Measurements from ENCODE around the gene TCF7L2.

TCF7L2 gene

DNA sequence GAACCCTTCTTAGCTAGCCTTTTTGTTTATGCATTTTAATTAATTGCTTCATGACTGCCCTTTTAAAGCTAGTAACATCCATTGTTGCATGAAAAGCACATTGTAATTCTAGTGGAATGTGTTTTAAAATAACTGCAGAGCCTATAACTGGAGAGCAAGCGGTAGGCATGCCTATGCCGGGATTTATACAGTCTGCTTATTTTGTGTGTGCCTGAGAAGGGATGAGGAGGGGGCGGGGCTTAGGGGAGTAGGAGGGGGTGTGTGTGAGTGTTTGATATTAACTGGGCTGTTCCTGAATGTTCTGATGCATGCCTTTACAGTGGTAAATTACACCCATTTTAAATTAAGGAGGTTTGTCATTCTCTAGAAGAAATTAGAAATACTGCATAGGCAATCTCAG is 208.1 kb downstream of the TCF7L2 start:
- DNase-seq: no peak

DNA sequence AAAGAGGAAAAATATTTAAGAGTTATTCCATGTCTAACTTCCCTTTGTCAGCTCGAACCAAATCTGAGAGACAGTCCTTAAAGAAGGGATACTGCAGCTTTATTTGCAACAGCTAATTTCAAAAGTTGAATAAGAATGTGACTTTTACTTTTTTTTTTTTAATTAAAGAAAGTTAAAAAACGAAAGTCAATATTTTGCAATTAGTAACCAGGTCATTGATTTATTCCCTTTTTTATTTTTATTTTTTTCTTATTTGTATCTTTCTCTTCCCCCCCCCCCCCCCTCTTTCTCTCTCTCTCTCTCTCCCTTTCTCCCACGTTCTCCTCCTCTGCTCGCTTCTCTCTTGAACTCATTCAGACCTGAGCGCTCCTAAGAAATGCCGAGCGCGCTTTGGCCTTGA is 209.5 kb downstream of the TCF7L2 start:
- DNase-seq: no peak

DNA sequence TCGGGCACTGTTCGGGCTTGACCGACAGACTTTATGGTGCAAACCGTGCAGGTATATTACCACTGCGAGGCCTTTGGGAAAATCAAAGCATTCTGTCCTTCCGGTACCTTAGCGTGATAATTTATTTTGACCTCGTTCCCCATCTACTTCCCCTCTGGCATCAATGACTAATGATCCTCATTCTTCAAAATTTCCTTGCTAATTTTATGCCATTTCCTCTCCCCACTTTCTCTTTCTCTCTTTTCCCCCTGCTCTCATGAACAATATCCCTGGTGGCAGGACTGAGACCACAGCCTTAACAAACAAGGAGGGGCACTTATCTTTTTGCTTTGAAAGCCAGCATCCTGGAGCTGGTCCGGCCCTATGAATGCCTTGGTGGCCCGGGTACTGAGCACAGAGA is 210.6 kb downstream of the TCF7L2 start:
- no peak for DNase-seq

DNA sequence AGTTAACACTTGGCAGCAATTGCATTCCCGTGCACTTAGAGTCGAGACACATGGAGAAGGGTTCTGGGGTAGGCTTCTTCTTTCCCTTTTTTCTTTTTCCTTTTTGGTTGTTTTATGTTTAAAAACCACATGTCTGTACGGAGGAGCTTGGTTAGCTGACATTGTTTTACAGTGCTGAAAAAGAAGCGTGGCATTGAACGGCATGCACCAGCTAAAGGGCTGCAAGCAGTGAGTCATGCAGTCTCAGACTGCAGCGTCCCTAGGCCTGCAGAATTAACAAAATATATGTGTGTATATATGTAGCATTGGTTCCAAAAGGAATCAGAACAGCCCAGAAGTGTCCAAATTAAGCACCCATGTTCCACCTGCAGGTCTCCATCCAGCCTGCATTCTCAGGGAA is 211.0 kb downstream of the TCF7L2 start:
- DNase-seq: no peak

DNA sequence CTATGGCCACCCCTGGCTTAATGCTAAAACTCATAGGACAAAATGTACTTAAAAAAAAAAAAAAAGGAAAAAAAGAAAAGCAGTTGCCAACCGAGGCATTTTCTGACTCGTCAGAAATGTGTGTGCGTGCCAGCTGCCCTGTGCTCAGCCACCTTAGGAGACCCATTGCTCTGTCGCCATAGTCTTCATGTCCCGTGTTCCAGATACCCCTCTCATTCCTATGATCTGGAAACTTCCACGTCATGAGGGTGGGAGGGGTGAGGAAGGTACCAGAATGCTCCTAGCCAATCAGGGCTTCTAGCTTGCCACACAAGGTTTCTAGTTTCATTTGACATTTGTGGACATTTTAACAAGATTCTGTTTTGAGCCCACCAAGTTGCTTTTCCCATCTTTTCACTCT is 212.9 kb downstream of the TCF7L2 start:
- no peak for DNase-seq

DNA sequence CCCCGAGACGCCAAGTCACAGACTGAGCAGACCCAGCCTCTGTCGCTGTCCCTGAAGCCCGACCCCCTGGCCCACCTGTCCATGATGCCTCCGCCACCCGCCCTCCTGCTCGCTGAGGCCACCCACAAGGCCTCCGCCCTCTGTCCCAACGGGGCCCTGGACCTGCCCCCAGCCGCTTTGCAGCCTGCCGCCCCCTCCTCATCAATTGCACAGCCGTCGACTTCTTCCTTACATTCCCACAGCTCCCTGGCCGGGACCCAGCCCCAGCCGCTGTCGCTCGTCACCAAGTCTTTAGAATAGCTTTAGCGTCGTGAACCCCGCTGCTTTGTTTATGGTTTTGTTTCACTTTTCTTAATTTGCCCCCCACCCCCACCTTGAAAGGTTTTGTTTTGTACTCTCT is 215.6 kb downstream of the TCF7L2 start:
- DNase-seq: no peak

DNA sequence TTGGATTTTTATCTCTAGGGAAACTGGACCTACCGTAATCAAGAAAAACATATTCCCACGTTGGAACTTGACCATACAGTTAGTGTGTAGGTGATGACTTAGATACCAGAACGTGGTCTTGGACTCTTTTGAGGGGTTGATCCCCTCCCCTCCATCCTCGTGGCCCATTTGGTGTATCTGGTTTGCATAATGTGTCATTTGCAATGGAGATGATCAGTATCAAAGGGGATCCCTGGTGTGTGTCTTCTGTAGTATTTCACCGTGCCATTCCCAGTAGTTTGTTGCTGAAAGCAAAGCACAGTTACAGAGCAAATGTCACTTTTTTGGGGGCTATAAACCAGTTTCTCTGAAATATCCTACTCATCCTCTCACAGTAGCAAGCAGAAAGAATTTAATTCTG is 217.7 kb downstream of the TCF7L2 start:
- DNase-seq: no peak

DNA sequence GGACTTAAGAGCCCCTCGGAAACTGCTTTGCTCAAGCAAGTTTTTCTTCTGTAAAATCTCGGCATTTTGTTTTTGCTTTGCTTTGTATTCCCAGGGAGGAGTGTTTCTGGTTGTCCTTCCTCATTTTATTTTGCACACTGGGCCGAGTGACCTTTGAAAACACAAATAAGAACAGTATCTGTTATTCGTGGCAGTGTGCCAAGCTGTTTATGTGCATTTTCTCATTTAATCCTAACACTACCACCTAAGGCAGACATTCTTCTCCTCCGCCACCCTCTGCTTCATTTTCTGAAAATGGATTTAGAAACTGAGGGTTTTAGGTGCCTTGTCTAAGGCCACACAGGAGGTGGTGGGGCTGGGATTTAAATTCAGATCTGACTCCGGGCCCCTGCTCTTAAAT is 218.5 kb downstream of the TCF7L2 start:
- DNase-seq: no peak

DNA sequence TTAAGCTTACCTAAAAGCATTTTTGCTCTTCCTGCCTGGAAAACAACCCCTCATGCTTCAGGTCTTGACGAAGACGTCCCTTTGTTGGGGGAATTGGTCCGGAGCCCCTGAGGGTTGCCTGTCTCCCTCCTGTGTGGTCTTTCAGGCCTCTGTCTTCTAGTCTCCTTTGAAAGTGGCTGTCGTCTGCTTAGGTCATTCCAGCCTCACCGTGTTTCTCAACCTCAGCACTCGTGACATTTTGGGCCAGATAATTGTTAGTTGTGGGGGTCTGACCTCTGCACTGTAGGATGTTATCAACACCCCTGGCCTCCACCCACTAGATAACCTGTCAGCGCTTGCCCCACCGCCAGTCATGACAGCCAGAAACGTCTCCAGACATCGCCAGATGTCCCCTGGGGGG is 219.1 kb downstream of the TCF7L2 start:
- no peak for DNase-seq

DNA sequence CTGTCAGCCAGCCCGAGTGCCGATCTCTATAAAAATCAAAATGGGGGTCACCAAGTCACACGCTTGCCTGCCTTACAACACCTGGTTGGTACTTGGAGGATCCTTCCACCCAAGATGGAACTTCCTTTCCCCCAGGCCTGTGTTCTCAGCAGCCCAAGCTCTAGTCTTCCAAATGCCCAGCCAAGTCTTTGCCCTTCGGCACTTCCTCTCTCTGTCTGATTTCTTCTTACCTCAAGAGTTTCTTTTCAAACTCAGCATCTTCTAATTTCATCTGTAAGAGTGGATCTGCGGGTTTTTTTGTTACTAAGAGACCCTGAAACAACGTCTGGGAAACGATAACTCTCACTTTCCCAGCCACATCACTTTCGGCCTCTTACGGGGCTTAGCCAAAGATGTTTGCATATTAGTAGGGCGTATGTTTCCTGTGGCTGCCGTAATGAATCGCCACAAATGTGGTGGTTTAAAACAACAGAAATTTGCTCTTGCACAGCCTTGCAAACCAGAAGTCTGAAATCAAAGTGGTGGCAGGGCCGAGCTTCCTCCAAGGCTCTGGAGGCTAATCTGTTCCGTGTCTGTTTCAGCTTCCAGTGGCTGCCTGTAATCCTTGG is 219.9 kb downstream of the TCF7L2 start:
- no peak for DNase-seq

DNA sequence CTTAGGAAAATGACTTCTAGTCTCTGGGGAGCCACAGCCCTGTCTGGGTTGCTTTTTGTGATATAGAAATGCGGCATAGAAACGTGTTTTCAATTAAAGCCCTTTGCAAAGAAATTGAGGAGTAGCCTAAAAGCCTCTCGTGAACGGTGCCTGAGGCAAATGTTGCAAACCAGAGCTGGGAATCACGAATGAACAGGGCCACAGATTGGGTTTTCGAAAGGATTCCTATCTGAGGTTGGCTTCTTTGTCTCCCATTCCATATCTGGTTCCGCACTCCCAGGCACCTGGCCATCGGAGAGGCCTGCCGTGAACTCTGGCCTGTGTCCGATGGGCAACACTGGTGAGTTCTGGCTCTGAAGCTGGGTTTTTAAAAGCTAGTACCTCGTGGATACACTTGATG is 221.6 kb downstream of the TCF7L2 start:
- no peak for DNase-seq

DNA sequence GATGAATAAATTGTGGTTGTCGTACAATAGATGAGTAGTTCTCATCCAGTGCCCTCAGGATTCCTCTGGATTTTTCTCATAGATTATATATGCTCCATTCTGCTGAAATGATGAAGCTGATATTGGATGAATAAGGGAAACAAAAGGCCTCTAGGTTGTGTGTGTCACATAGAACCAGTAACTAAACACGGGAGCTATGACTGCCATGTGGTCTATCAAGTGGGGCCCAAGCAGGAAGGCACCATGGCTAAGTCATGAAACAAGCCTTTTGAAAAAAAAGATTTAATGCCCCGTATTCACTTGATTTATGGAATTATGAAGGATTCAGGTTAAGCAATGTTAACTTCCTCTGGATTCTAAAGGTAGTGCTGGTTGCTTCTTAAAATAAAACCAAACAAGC is 225.1 kb downstream of the TCF7L2 start:
- DNase-seq: no peak

DNA sequence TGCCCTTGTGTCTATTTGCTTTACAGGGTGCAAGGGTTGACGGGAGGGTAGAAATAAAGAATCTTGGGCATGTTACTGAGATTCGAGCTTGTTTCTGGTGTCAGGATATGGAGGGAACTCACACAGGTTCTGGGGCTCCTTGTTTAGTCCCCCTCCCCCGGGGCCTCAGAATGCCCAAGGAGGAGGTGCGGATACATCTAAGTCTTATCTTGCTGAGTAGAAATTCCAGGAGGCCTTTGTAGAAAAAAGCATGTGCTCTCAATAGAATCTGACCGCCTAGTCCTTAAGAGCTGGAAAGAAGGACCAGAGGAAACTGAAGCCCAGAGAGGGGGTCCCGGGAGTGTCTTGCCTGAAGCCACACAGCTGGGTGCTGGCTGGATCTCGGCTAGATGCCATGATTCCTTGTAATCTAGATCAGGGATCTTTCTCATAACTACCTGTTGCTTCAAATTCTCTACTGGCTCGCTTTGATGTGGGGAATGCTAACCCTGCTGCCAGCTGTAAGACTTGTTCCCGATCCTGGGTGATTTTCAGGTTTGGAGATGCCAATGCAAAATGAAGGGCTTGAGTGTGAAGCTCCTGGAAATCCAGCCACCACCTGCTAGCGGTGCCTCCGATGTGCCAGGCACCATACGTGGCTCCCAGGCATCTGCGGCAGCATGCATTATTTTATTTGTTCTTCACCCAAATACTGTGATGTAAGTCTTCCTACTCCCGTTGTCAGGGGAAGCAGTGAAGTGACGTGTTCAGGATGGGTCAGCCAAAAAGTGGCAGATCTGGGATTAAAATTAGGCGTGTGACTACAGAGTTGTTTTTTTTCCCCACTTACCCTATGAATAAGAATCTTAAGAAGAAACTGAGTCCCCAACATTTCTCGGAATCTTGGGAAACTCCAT is 226.0 kb downstream of the TCF7L2 start:
- DNase-seq: no peak

DNA sequence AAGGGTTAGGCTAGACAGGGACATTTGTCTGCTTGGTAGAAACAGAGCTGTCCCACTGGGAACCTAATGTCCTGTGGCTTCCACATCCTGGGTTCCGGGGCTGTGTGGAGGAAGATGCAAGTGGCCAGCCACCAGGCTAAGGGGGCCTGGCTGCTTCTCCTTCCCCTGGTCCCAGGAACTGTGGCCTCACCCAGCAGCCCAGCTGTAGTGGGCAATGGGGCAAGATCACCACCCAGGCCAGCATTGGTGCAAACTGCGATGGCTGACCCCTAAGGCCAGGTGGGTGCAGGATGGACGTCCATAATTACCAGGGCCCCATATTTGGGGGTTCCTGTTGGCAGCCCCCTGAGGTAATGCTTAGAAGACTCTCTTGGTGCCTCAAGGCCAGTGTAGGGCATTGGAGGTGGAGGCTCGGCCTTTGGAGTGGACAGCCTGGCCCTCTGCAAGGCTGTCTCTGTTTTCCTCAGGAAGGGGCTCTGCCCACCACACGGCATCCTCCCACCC is 226.7 kb downstream of the TCF7L2 start:
- no peak for DNase-seq

DNA sequence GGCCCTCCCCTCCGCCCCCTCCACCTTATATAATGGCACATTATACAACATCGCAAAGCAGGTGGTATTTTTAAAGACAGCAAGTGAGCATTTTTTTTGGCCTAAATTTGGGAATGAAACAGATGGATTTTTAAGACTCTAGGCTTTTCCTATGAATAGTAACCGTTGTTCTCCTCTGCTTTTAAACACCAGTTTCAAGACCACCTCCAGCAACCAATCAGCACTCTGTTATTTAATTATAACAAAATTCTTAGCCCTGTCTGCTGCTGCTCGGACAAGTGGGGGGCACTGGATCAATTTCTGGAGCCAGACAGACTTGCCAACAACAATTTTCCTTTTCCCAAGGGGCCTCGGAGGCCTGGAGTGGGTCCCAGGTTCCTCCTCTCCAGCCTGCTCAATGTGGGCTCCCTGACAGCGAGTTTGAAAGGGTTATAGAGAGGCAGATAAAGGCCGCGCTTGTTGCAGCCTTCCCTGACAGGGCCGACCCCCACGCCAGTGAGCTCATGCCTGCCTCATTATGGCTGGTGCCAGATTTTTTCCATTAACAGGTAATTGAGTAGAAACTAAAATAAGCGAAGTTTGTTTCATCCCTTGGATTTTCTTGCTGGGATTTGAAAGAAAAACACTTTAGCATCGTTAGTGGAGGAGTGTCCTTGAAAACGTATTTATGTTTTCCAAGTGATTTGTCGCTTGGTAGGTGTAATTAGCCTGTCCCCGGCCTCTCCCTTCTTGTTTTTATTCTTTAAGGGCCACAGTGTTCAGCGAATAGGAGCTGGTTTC is 227.3 kb downstream of the TCF7L2 start:
- DNase-seq: no peak

DNA sequence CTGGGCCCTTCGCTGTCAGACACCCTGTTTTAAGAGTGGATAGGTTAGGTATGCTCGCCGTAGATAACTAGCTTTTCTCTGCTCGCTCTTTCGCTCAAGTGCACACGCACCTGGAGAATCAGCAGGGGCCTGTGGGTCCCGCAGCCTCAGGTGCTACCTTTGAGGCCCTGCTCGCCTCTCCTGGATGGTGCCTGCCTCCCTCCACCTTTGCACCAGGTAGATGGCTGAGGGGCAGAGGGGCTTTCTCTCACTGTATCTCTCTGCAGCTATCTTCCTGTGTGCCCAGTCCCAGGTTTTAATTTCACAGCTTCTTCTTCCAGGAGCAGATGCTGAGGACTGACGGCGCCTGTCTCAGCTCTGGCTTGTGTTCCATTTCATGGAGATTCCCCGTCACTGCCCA is 227.9 kb downstream of the TCF7L2 start:
- DNase-seq: no peak

DNA sequence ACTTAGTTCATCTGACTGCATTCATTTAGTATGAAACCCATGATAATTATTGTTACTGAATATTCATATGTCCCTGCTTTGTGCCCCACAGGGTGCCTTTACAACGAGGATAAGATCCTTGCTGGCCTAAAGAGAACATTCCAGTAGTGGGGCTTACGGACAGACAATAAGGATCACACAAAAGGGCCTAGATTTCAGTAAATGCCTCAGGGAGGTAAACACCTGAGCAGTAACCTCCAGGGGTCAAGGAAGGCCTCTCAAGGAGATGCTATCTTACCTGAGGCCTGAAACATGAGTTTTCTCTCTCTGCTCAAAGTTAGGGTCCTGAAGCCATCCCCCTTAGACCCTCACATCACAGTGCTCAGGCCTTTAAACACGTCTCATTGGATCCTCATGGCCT is 228.7 kb downstream of the TCF7L2 start:
- DNase-seq: no peak

DNA sequence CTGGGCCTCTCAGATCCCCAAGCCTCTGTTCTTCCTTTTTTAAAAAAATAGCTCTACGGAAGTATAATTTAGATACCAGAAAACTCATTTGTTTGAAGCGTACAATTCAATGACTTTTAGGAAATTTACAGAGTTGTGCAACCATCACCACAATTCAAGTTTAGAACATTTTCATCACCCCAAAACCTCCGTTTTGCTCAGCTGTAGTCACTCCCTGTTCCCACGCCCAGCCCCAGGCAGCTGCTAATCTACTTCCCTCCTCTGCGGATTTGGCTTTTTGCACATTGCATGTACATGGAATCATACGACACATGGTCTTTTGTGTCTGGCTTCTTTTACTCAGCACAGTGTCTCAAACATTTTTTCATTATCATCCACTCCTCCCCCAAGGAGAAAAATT is 229.2 kb downstream of the TCF7L2 start:
- peak; percentile 63 to 75 for DNase-seq

DNA sequence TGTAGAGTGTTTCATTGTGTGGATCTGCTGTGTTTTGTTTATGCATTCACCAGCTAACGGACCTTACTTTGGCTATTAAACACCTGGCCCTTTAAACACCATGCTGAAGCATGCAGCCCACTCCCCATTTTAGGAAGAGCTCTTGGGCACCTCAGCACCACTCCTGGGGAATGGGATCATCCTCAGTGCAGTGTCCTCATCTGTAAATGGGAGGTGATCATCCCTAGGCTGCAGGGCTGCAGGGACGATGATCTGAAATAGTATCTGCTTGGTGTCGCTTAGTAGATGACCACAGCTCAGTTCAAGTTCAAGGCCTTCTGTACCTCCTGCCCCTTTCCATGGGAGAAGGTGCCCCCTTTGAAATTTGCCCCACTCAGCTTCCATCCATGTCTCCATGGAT is 229.9 kb downstream of the TCF7L2 start:
- DNase-seq: no peak

DNA sequence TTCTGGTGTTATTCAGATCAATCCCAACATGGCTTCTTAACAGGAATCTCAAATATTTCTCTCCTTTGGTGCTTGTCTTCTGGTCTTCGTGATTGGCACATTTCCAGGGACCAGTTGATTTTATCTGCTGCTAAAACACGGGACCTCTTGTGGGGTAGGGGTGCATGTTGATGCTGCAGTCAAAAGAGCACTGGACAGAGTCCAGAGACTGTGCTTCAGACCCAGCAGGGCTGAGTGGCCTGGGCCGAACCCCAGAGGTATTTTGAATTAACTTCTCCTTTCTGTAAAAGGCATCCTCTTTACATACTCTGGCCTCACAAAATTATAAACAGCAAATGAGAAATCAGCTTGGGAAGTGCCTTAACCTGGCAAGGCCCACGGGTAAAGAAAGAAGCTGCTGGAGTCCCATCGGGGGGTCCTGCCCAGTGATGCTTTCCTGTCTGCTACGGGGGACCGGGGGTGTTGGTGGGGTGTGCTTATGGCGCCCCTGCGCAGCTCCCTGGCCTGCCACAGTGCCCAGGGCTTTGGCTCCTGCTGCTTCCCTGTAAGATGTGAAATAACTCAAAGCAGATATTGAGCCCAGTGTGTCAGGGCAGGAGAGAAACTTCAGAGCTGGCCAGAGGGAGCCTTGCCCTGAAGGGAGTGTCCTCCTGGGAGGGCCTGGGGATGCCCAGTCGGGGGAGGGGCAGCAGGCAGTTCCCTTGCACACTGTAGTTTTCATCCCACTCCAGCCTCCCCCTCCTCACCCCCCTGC is 230.5 kb downstream of the TCF7L2 start:
- no peak for DNase-seq

DNA sequence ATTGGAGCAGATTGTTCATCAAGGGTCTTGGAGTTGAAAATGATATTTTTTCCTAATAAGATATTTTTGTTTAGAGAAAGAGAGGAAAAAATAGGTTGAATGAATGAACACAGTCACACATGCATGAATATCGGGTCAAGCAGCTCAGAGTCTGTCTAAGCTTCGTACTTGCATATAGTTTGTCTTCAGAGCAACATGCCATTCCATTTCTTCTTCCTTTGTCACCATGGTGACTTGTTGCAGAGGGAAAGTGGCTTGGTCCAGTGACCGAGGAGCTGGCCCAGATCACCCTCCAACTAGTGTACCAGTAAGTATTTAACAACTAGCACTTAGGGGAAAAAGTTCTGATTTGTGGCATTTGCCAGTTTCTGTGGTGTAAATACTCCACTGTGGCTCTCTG is 232.1 kb downstream of the TCF7L2 start:
- no peak for DNase-seq

DNA sequence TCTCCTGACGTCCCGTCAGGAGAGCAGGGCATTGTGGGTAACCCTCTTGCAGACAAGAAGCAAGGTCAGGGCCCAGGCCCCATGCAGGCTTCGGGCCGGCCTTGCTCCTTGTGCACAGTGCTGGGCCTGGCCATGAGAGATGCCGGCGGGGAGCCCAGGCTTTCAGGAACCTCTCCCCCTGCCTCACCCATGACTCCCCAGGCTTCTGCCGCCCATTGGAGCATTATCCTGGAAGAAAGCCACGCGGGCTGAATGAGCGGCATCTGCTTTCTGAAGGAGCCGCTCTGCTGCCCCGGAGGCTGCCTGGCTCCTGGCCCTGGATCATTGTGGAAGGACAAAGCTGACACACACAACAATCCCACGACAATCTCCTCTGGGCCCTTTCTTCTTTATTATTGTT is 233.5 kb downstream of the TCF7L2 start:
- DNase-seq: no peak
